Measurements from ENCODE around the gene IQSEC2. TPM values are rescaled to one million over a fixed set of nuclear protein-coding genes. Genes with fewer than 3 reads are reported as not detected.
A peak's percentile ranks its signal among the peaks of the same experiment; 100 is the strongest.

IQSEC2 gene
- total RNA-seq, 1 experiment from 2014 or later = 3.4 TPM

DNA sequence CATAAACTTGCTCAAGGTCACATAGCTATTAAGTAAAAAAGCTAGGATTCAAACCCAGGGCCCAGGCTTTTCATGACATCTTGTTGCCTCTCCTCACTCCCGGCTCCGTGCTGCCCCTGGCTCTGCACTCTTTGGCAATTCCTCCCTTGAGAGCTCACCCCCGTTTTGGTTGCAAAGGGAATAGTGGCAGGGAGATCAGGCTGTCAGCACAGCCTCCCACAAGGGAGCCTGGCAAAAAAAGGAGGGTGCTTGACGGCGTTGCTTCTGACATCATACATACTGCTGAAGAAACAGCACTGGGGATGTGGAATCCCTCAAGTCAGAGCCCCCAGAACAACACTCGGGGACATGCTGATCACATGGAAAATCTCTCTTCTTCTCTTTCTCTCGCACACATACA, 20.5 kb downstream of the IQSEC2 start:
- Histone ChIP-seq H3K9me3 (no peaks in the 10 kb centered on the region), H3K4me3 (no peak overlapping the region), H3K27me3 (no peaks in the 10 kb centered on the region), H3K36me3 (no peaks in the 10 kb centered on the region)
- DNase-seq = no peak

DNA sequence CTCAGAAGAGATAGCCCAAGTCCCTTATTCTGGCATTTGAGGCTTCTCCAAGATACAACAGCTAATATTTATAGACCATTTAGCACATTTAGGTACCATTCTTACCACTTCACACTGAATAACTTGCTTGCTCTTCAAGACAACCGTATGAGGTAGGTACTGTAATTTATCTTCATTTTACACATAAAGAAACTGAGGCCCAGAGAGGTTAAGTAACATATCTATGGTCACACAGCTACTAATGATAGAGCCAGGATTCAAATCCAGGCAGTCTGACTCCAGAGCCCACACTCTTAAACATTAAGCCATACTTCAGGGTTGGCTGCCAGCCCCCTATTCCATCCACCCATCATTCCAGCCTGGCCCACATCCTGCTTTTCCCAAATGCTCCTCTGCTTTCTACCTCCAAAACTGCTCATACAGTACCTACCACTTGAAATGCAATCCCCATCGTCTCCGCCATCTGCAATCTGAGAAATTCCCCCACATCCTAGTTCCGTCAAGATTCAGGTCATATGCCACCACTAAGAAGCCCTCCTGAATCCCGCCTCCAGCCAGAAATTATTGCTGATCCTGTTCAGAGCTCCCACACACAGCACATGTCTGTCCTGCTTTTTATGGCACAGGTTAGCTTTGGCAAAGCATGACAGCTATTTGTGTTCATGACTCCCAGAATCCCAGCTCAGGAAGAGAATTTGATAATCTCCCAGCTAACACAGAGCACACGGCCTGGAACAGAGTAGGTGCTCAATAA, 23.5 kb downstream of the IQSEC2 start:
- Histone ChIP-seq H3K4me3 (no peak overlapping the region), H3K36me3 (no peaks in the 10 kb centered on the region), H3K9me3 (no peaks in the 10 kb centered on the region), H3K27me3 (no peaks in the 10 kb centered on the region)
- no peak for DNase-seq

DNA sequence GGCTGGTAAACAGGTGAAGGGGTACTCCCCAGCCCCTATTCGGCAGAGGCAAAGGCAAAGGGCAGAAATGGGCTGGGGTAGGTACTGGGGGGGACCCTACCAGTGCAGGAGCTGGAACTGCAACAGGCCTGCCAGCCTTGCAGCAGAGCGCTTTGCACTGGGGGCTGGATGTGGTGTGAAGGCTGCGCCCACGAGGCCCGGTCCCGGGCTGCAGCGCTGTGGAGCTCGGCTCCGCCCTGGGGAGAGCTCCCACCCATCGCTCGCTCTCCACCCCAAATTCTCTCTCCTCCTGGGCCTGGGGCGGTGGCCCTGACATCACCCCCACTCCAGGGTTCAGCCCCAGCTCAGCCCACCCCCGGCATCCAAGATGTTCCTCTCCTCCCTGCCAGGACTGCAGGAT, 24.2 kb downstream of the IQSEC2 start:
- H3K36me3 ChIP-seq = no peaks in the 10 kb centered on the region
- no peaks in the 10 kb centered on the region for H3K9me3 ChIP-seq
- H3K4me3 ChIP-seq = no peak overlapping the region
- no peak for DNase-seq
- no peaks in the 10 kb centered on the region for H3K27me3 ChIP-seq

DNA sequence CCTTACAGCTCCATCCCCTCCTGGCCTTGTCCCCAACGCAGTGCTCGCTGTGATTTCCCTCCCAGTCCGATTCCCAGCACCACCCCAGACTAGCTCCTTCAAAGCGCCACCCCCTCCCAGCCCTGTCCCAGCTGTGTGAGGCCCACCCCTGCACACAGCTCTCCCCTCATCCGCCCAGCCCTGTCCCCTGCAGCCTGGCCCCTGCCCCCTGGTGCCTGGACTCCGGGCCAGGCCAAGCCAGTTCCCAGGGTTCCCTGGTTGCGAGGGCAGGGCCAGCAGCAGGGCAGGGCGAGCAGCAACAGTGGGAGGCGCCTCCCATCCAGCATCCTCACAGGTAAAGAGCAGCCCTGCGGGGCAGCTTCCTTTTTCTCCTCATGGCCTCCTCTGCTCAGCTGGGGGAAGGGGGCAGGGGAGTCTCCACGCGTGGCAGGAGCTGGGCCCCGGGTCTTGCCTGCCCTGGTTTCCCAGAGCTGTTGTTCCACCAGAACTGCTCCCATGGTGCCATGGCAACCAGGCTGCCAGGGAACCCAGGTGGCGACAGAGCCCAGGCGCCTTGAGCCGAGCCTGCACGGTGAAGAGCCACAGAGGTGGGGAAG, 24.8 kb downstream of the IQSEC2 start:
- Histone ChIP-seq H3K27me3 (no peaks in the 10 kb centered on the region), H3K9me3 (no peaks in the 10 kb centered on the region), H3K4me3 (no peak overlapping the region), H3K36me3 (no peaks in the 10 kb centered on the region)
- no peak for DNase-seq

DNA sequence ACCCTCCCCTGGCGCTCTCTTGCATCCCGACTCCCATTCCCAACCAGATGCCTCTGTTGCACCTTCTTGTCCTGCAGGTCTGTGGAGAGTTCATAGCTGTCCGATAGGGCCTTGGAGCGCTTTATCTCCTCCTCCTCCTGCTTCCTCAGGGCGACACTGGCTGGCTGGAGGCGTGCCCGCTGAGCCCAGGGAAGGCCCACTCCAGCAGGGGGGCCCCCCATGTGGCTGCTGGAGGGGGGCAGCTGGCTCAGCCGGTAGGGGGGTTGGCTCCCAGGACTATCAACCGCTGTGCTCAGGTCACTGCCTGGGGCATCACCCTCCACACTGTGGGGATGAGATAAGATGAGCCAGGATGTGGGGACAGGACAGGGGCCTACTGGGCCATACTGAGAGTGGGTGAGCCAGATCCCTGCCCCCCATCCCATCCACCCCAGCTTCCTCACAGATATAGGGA, 25.6 kb downstream of the IQSEC2 start:
- H3K27me3 ChIP-seq = no peaks in the 10 kb centered on the region

DNA sequence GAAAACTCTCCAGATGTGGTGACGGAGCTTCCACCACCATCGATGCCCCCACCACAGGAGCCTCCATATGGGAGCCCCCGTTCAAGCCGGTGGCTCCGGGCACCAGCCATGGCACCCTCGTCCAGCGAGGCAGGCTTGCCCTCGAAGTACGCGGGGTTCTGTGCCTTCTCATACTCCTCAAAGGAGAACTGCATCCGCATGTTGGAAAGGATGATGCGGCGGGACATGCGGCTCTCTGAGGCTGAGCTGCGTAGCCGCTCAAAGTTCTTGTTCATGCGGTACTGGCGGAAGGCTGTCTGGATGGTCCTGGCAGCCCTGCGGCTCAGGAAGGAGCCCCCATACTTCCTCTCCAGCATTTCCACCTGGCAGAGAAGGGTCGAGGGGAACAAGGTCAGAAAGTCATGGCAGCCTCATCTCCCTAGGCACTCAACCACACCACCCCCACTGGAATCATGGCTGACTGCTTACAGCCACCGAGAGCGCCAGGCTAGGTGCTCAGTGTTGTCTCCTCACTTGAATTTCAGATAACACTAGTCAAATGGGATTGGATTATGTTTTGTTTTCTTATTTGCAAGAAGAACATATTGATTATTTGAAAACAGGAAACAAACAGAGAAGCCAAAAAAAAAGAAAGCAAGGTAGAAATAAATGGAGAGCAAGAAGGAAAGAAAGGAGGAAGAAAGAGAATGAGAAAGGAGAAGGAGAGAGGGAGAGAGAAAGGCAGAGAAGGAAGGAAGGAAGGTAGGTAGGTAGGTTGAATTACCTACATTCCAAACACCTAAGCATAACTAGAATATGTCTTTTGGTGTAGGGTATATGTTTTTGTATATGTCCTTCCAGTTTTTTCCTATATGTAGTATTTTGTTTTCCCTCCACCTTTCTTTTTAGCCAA, 26.6 kb downstream of the IQSEC2 start:
- no peak for DNase-seq
- no peaks in the 10 kb centered on the region for H3K36me3 ChIP-seq
- no peak overlapping the region for H3K4me3 ChIP-seq
- no peaks in the 10 kb centered on the region for H3K27me3 ChIP-seq
- H3K9me3 ChIP-seq = no peaks in the 10 kb centered on the region

More for the DNA sequence above, 25.6 kb downstream of the IQSEC2 start:
- H3K9me3 ChIP-seq = no peaks in the 10 kb centered on the region
- DNase-seq = no peak
- no peak overlapping the region for H3K4me3 ChIP-seq
- no peaks in the 10 kb centered on the region for H3K36me3 ChIP-seq

- H3K27me3 ChIP-seq = no peaks in the 10 kb centered on the region
- DNase-seq = no peak
- H3K9me3 ChIP-seq = no peaks in the 10 kb centered on the region
- H3K4me3 ChIP-seq = no peak overlapping the region
- no peaks in the 10 kb centered on the region for H3K36me3 ChIP-seq
These were observed 27.9 kb downstream of the IQSEC2 start for GRCh38 chrX:53253293-53254020.

- no peaks in the 10 kb centered on the region for H3K27me3 ChIP-seq
- no peak for DNase-seq
- H3K4me3 ChIP-seq = no peak overlapping the region
- H3K9me3 ChIP-seq = no peaks in the 10 kb centered on the region
- no peaks in the 10 kb centered on the region for H3K36me3 ChIP-seq
These were observed 30.1 kb downstream of the IQSEC2 start for GRCh38 chrX:53251307-53251706.

GRCh38 chrX:53250556-53250955, 30.8 kb downstream of the IQSEC2 start:
- no peak overlapping the region for H3K4me3 ChIP-seq
- no peaks in the 10 kb centered on the region for H3K36me3 ChIP-seq
- DNase-seq = no peak
- H3K27me3 ChIP-seq = no peaks in the 10 kb centered on the region
- no peaks in the 10 kb centered on the region for H3K9me3 ChIP-seq

- Histone ChIP-seq H3K36me3 (no peaks in the 10 kb centered on the region), H3K27me3 (no peaks in the 10 kb centered on the region), H3K4me3 (no peak overlapping the region), H3K9me3 (no peaks in the 10 kb centered on the region)
- DNase-seq = no peak
These were observed 31.9 kb downstream of the IQSEC2 start for GRCh38 chrX:53249408-53250042.

GRCh38 chrX:53247928-53248327, 33.5 kb downstream of the IQSEC2 start:
- Histone ChIP-seq H3K4me3 (no peak overlapping the region), H3K9me3 (no peaks in the 10 kb centered on the region), H3K36me3 (no peaks in the 10 kb centered on the region), H3K27me3 (no peaks in the 10 kb centered on the region)
- DNase-seq = no peak

- Histone ChIP-seq H3K9me3 (no peaks in the 10 kb centered on the region), H3K27me3 (no peaks in the 10 kb centered on the region), H3K36me3 (no peaks in the 10 kb centered on the region), H3K4me3 (no peak overlapping the region)
- no peak for DNase-seq
These were observed 35.2 kb downstream of the IQSEC2 start for GRCh38 chrX:53246231-53246630.

DNA sequence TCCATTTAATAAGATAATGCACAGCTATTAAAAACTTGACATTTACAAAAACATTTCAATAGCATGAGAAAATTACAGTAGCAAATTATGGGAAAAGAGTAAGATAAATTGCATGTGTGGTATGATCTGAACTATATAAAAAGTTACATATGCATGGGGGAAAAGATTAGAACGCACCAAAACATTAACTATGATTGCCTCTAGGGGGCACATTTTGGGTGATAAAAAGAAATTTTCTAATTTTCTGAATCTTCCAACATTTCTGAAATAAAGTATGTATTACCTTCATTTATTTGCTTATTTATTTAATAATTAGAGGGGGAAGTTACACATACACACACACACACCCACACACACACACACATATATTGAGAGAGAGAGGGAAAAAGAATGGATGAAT, 36.8 kb downstream of the IQSEC2 start:
- DNase-seq = no peak
- Histone ChIP-seq H3K9me3 (no peaks in the 10 kb centered on the region), H3K27me3 (no peaks in the 10 kb centered on the region), H3K4me3 (no peak overlapping the region), H3K36me3 (no peaks in the 10 kb centered on the region)

- no peaks in the 10 kb centered on the region for H3K36me3 ChIP-seq
- H3K27me3 ChIP-seq = no peaks in the 10 kb centered on the region
- DNase-seq = no peak
- no peaks in the 10 kb centered on the region for H3K9me3 ChIP-seq
- no peak overlapping the region for H3K4me3 ChIP-seq
These were observed 39.1 kb downstream of the IQSEC2 start for GRCh38 chrX:53242310-53242709.

GRCh38 chrX:53241558-53241957, 39.8 kb downstream of the IQSEC2 start:
- H3K27me3 ChIP-seq = no peaks in the 10 kb centered on the region
- H3K4me3 ChIP-seq = no peak overlapping the region
- no peak for DNase-seq
- no peaks in the 10 kb centered on the region for H3K9me3 ChIP-seq
- H3K36me3 ChIP-seq = no peaks in the 10 kb centered on the region

GRCh38 chrX:53239474-53239873, 41.9 kb downstream of the IQSEC2 start:
- H3K4me3 ChIP-seq = no peak overlapping the region
- no peaks in the 10 kb centered on the region for H3K27me3 ChIP-seq
- no peaks in the 10 kb centered on the region for H3K9me3 ChIP-seq
- no peaks in the 10 kb centered on the region for H3K36me3 ChIP-seq
- peak; percentile 17 for DNase-seq
